PC-9 (cell line): Measurements from ENCODE around the gene RASA1.

Source experiments
- EZH2 ChIP-seq: fragments of 200-600 bp; sonication (generic); IDR thresholded peaks from 2 replicates; pipeline ENCODE4 v1.8.0; 2017; ENCODE audit warnings: antibody characterized with exemption, low read depth
- TF ChIP-seq, protein P1 (sequence below): fragments of 200-600 bp; sonication (generic); conservative IDR thresholded peaks from 2 replicates; pipeline ENCODE4 v1.6.1; 2017; ENCODE audit warnings: mixed run types, antibody characterized with exemption, mild to moderate bottlenecking, moderate library complexity

DNA sequence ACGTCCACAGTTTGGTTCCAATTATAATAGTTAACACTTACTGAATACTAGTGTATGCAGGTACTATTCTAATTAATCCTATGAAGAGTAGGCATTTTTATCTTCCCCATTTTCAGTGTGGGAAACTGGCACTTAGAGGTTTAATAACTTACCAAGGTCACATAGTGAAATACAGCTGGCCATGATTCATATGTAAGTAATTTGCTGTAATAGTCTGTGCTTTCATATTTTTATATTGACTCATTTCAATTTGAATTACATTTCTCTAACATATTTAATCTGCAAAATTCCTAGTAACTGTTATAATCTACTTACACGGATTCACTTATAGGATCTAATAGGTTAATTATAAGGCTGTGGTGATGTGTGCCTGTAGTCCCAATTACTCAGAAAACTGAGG is 125.6 kb downstream of the RASA1 start:
- TF ChIP-seq, protein P1, sequence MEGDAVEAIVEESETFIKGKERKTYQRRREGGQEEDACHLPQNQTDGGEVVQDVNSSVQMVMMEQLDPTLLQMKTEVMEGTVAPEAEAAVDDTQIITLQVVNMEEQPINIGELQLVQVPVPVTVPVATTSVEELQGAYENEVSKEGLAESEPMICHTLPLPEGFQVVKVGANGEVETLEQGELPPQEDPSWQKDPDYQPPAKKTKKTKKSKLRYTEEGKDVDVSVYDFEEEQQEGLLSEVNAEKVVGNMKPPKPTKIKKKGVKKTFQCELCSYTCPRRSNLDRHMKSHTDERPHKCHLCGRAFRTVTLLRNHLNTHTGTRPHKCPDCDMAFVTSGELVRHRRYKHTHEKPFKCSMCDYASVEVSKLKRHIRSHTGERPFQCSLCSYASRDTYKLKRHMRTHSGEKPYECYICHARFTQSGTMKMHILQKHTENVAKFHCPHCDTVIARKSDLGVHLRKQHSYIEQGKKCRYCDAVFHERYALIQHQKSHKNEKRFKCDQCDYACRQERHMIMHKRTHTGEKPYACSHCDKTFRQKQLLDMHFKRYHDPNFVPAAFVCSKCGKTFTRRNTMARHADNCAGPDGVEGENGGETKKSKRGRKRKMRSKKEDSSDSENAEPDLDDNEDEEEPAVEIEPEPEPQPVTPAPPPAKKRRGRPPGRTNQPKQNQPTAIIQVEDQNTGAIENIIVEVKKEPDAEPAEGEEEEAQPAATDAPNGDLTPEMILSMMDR: no peak
- TF ChIP-seq EZH2: no peak
